OCI-LY7 (cell line): ENCODE results near the gene ATXN7L2.

Experiments
- EZH2phosphoT487 ChIP-seq: fragments of 200-600 bp; sonication (generic); IDR thresholded peaks from 2 replicates; pipeline ENCODE4 v1.6.1; 2018; ENCODE audit warnings: low read depth, borderline replicate concordance, mild to moderate bottlenecking, mixed run types, antibody characterized with exemption, low read length, moderate library complexity, mixed read lengths
- TF ChIP-seq, protein P1 (sequence below): fragments of 200-600 bp; sonication (generic); conservative IDR thresholded peaks from 2 replicates; pipeline ENCODE4 v1.5.1; 2014; ENCODE audit warnings: mild to moderate bottlenecking, antibody characterized with exemption, low read length, moderate library complexity, mixed read lengths

DNA sequence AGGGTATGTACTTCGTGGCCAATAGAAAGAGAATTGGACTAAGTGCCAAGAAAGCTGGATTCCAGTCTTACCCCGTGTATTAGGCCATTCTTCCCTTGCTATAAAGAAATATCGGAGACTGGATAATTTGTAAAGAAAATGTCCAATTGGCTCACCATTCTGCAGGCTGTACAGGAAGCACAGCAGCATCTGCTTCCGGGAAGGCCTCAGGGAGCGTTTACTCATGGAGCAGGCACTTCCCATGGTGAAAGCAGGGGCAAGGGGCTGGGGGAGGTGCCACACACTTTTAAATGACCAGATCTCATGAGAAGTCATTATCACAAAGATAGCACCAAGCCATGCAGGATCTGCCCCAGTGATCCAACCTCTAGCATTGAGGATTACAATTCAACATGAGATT is 33.6 kb downstream of the ATXN7L2 start:
- TF ChIP-seq, protein P1, sequence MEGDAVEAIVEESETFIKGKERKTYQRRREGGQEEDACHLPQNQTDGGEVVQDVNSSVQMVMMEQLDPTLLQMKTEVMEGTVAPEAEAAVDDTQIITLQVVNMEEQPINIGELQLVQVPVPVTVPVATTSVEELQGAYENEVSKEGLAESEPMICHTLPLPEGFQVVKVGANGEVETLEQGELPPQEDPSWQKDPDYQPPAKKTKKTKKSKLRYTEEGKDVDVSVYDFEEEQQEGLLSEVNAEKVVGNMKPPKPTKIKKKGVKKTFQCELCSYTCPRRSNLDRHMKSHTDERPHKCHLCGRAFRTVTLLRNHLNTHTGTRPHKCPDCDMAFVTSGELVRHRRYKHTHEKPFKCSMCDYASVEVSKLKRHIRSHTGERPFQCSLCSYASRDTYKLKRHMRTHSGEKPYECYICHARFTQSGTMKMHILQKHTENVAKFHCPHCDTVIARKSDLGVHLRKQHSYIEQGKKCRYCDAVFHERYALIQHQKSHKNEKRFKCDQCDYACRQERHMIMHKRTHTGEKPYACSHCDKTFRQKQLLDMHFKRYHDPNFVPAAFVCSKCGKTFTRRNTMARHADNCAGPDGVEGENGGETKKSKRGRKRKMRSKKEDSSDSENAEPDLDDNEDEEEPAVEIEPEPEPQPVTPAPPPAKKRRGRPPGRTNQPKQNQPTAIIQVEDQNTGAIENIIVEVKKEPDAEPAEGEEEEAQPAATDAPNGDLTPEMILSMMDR, result no peak
- TF ChIP-seq EZH2phosphoT487, result no peak
